Stomach (tissue), 9 donors: ENCODE results near the gene SCNM1. TPM values are rescaled to one million over a fixed set of nuclear protein-coding genes. Genes with fewer than 3 reads are reported as not detected.
A peak's percentile ranks its signal among the peaks of the same experiment; 100 is the strongest.

ENCODE experiments used
- DNase-seq, 2 donors: peaks; one replicate each; pipeline versions ENCODE4 v3.0.0 to v3.0.0-alpha.2; 2013 to 2019
- H3K27ac ChIP-seq, 5 donors: fragments of 200-600 bp in 4 of 5; sonication (generic) in 4 of 5; one replicate each; pipeline ENCODE4 v1.5.1; 2013 to 2019; ENCODE audit warnings: mild to moderate bottlenecking in 1 of 5, moderate library complexity in 1 of 5
- H3K27me3 ChIP-seq, 3 donors: fragments of 200-600 bp; sonication (generic); one replicate each; pipeline ENCODE4 v1.5.1; 2017 to 2019; ENCODE audit warnings: mixed run types in 1 of 3
- H3K36me3 ChIP-seq, 4 donors: fragments of 200-600 bp; sonication (generic); 1 replicate in 3 of 4; 2 replicates in 1 of 4; pipeline ENCODE4 v1.5.1; 2016 to 2019
- H3K4me1 ChIP-seq, 4 donors: fragments of 200-600 bp; sonication (generic); one replicate each; pipeline ENCODE4 v1.5.1; 2016 to 2019
- H3K4me3 ChIP-seq, 4 donors: fragments of 200-600 bp; sonication (generic) in 3 of 4; one replicate each; pipeline ENCODE4 v1.5.1; 2016 to 2019; ENCODE audit warnings: mild to moderate bottlenecking in 1 of 4
- H3K9me3 ChIP-seq, 4 donors: fragments of 200-600 bp; sonication (generic); one replicate each; pipeline ENCODE4 v1.5.1; 2016 to 2019
- EP300 ChIP-seq: sonication (generic); formaldehyde crosslinking; IDR thresholded peaks from one replicate; pipeline ENCODE4 v1.6.1; 2017; ENCODE audit warnings: antibody characterized with exemption
- POLR2A ChIP-seq, 4 donors: fragments of 450-650 bp; IDR thresholded peaks; one replicate each; pipeline ENCODE4 v1.6.1; 2016; ENCODE audit warnings: antibody characterized with exemption in 4 of 4, control low read depth in 2 of 4, mild to moderate bottlenecking in 1 of 4, moderate library complexity in 1 of 4
- POLR2AphosphoS5 ChIP-seq, 3 donors: sonication (generic); formaldehyde crosslinking; IDR thresholded peaks; one replicate each; pipeline ENCODE4 v1.6.1; 2016; ENCODE audit warnings: antibody characterized with exemption in 3 of 3
- WGBS, 5 donors: extraction: QIAGEN DNeasy Blood & Tissue Kit in 3 of 5; methylation state at CpG; one replicate each; pipeline versions ENCODE4 v1.1.5 to v1.1.7; 2013 to 2018; 5-methylcytosine and 5-hydroxymethylcytosine counted together
- intact Hi-C: fragments of 100-400 bp; cut with DNase I; formaldehyde crosslinking; loops from one replicate; pipeline ENCODE4 v1.15.1; 2023; ENCODE audit warnings: low total_unique reads
- polyA plus RNA-seq, 3 donors: library from polyadenylated mRNA; stranded (reverse); fragments of 200-250 nt; gene quantifications; one replicate each; pipeline ENCODE4 v1.2.3, GENCODE V29; 2013
- total RNA-seq, 5 donors: library from RNA; depleted of rRNA; stranded (reverse); fragments of >200 nt; gene quantifications; one replicate each; pipeline versions ENCODE4 v1.1.0 to v1.2.3, GENCODE V29; 2014 to 2016
- TF ChIP-seq, protein P1 (sequence below), 7 experiments: fragments of 450-650 bp in 4 of 7; fragments of 200-600 bp in 3 of 7; sonication (generic) in 3 of 7; IDR thresholded peaks; one replicate each; pipeline ENCODE4 v1.5.1; 2016 to 2019; ENCODE audit warnings: antibody characterized with exemption in 7 of 7, control low read depth in 2 of 7, mild to moderate bottlenecking in 1 of 7
- donor health status: healthy with polysubstance abuse.
- donor health status: Bipolar disorder and iron deficiency.
- donor health status: healthy.

Gene SCNM1
- total and polyA plus RNA-seq, 8 donors, result 4.5 to 66.3 (median 26.3) TPM

DNA sequence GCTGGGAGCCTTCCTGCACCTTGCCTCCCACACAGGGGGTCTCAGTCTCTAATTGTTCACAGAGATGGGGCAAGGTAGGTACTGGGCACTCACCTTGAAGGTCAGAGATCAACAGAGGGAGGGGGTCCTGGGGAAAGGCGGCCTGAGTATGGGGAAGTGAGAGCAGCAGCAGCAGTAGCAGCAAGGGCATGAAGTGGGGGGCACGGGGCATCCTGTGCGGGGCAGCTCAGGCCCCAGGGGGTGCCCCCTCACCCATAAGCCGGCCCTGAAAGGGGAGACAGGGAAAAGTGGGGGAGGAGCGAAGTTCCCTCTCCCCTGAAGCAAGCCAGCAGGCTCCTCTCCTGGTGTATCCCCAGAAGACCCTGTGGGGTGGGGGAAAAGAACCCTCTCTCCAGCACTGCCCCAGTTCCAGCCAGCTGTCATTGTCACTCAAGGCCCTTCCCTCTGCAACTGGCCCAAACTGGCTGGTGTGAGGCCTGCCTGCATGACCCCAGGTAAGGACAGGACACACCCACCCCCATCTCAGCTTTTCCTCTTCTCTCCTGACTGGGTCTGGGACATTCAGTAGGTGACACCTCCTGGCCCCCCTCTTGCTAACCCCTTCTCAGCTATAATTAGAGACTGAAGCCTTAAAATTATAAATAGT lies 23.4 kb upstream of the SCNM1 start:
- peaks cover 0 to 12% (median 9%) of the 10 kb centered on the region in 3 donors for H3K27me3 ChIP-seq
- TF ChIP-seq EP300 (no peak), POLR2A (IDR thresholded peaks at IDR 0.05) (no peak), POLR2AphosphoS5 (IDR thresholded peaks at IDR 0.05) (no peak)
- TF ChIP-seq, protein P1, sequence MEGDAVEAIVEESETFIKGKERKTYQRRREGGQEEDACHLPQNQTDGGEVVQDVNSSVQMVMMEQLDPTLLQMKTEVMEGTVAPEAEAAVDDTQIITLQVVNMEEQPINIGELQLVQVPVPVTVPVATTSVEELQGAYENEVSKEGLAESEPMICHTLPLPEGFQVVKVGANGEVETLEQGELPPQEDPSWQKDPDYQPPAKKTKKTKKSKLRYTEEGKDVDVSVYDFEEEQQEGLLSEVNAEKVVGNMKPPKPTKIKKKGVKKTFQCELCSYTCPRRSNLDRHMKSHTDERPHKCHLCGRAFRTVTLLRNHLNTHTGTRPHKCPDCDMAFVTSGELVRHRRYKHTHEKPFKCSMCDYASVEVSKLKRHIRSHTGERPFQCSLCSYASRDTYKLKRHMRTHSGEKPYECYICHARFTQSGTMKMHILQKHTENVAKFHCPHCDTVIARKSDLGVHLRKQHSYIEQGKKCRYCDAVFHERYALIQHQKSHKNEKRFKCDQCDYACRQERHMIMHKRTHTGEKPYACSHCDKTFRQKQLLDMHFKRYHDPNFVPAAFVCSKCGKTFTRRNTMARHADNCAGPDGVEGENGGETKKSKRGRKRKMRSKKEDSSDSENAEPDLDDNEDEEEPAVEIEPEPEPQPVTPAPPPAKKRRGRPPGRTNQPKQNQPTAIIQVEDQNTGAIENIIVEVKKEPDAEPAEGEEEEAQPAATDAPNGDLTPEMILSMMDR (IDR thresholded peaks at IDR 0.05), result no peak

DNA sequence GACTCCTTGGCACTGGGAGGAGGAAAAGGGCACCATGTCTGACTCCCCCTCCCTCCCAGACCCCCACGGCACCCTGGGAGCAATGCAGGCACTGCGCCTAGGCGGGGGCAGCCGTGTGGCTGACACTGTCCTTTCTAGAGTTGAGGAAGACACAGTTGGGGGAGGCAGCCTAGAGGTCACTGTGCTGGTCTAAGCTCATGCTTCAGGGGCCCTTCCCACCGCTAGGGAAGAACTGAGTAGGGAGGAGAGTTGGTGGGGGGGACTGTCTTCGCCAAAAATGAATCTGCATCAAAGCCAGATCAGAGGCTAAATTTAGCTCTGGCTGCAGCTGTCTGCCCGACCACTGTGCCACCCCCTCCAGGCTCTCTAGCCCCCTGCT lies 22.9 kb upstream of the SCNM1 start:
- intact Hi-C loops, result no loop called here
- TF ChIP-seq POLR2AphosphoS5 (IDR thresholded peaks at IDR 0.05) (no peak), POLR2A (IDR thresholded peaks at IDR 0.05) (no peak), EP300 (no peak)
- TF ChIP-seq, protein P1 (IDR thresholded peaks at IDR 0.05), result no peak
- H3K27ac ChIP-seq, result peak overlapping the region in 1 of 5 donors; percentile 86

More for the DNA sequence above, 23.4 kb upstream of the SCNM1 start:
- intact Hi-C loops, result no loop called here
- Histone ChIP-seq H3K4me1 (peaks cover 9 to 49% (median 31%) of the 10 kb centered on the region in 4 donors), H3K27ac (no peak overlapping the region), H3K4me3 (no peak overlapping the region), H3K9me3 (no peaks in the 10 kb centered on the region), H3K36me3 (peaks cover 0 to 19% (median 4%) of the 10 kb centered on the region in 4 donors)
- no peak for DNase-seq
- WGBS, 5 donors, result 72 to 93% (median 92%) methylated on average over 4 to 5 of the region's 5 CpGs

DNA sequence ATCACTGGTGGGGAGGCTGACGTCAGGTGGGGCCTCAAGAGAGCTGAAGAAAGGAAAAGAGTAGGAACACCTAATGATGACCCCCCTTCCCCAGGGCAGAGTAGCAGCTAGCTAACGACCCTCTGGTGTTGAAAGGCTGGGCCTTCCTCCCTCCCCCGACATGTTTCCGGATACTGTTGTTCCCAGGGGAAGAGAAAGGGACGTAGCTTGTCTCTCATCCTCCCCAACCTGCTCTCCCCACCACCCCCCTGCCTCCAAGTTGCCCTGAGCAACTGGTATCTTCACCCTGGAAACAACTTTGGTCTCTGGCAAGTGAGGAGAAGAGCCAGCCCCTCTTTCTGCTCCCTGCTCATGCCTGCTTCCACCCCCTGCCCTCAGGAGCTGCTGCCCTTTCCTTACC lies 22.0 kb upstream of the SCNM1 start:
- DNase-seq, result no peak
- WGBS, 5 donors, result 60 to 88% (median 82%) methylated on average over 4 to 5 of the region's 5 CpGs
- Histone ChIP-seq H3K4me1 (peaks cover 9 to 52% (median 33%) of the 10 kb centered on the region in 4 donors), H3K36me3 (peaks cover 0 to 15% (median 0%) of the 10 kb centered on the region in 4 donors), H3K27me3 (peaks cover 0 to 12% (median 9%) of the 10 kb centered on the region in 3 donors), H3K9me3 (no peaks in the 10 kb centered on the region), H3K4me3 (no peak overlapping the region), H3K27ac (peak overlapping the region in 1 of 5 donors; percentile 86)
- TF ChIP-seq, protein P1 (IDR thresholded peaks at IDR 0.05), result no peak
- TF ChIP-seq POLR2A (IDR thresholded peaks at IDR 0.05), result no peak
- TF ChIP-seq POLR2AphosphoS5 (IDR thresholded peaks at IDR 0.05), result no peak
- no peak for TF ChIP-seq EP300
- intact Hi-C loops, result no loop called here

More for the DNA sequence above, 22.9 kb upstream of the SCNM1 start:
- Histone ChIP-seq H3K27me3 (peaks cover 0 to 12% (median 9%) of the 10 kb centered on the region in 3 donors), H3K9me3 (no peaks in the 10 kb centered on the region), H3K4me3 (no peak overlapping the region), H3K4me1 (peaks cover 9 to 52% (median 33%) of the 10 kb centered on the region in 4 donors), H3K36me3 (peaks cover 0 to 19% (median 4%) of the 10 kb centered on the region in 4 donors)
- DNase-seq, result no peak
- 68 to 83% (median 75%) methylated on average over 4 to 7 of the region's 7 CpGs for WGBS, 5 donors

DNA sequence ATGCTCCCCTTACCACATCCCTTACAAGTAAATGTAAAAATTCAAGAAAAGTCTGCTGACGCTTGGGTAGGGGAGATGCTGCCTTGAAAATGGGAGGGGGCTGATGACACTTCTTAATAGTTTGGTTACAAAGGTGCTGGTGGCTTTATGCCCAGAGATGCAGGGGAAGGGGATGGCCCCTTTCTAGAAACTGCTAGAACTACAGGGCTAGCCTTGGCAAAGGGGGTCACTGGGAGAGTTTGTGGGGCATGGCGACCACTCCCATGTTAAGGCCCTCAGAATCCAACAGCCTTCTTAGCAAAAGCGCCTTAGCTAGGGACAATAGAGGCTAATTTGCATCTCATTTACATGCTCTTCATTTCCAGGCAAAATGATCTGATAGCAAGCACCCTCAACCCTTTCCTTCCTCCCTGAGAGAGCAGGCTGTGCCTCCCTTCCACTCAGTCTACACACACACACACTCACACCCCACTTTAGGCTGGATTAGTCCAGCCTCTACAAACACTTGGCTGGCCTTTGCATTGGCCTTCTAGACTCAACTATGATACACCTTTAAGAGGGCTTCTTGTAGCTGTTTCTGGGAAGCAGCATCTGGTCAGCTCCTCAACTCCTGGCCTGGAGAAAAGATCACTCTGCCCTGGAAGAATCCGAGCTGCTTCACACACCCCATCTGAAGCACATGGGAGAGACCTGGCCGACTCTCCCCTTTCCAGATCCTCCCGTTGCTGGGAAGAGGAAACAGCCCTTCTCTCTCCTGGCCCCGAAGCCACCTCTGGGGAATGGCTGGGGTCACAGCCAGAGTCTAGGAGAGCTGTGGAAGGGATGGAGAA lies 21.3 kb upstream of the SCNM1 start:
- Histone ChIP-seq H3K9me3 (no peaks in the 10 kb centered on the region), H3K4me1 (peaks cover 9 to 52% (median 33%) of the 10 kb centered on the region in 4 donors), H3K27me3 (peaks cover 0 to 12% (median 9%) of the 10 kb centered on the region in 3 donors), H3K36me3 (peaks cover 0 to 8% (median 0%) of the 10 kb centered on the region in 4 donors), H3K4me3 (peak overlapping the region; percentile 63 to 86 (median 80)), H3K27ac (peak overlapping the region in 4 of 5 donors; percentile 40 to 86 (median 72))
- intact Hi-C loops, result no loop called here
- DNase-seq, result no peak
- WGBS, 5 donors, result 65 to 81% (median 67%) methylated on average over 7 of the region's 7 CpGs
- no peak for TF ChIP-seq POLR2AphosphoS5 (IDR thresholded peaks at IDR 0.05)
- TF ChIP-seq EP300, result no peak
- TF ChIP-seq, protein P1 (IDR thresholded peaks at IDR 0.05), result no peak
- TF ChIP-seq POLR2A (IDR thresholded peaks at IDR 0.05), result no peak
